LNCAP (cell line): ENCODE data around the gene ZGRF1.

Experiments
- CTCF ChIP-seq: fragments of 450-650 bp; IDR thresholded peaks from 2 replicates; pipeline ENCODE4 v1.5.1; 2017; ENCODE audit warnings: mild to moderate bottlenecking

The ZGRF1 gene

GRCh38 chr4:112664611-112665010 lies 27.9 kb upstream of the ZGRF1 start:
- TF ChIP-seq CTCF = no peak

- TF ChIP-seq CTCF = no peak
Measured at GRCh38 chr4:112655270-112655669, 18.6 kb upstream of the ZGRF1 start.

- TF ChIP-seq CTCF = no peak
Measured at GRCh38 chr4:112652216-112652615, 15.5 kb upstream of the ZGRF1 start.

GRCh38 chr4:112651641-112652040 lies 14.9 kb upstream of the ZGRF1 start:
- no peak for TF ChIP-seq CTCF

- TF ChIP-seq CTCF = no peak
Measured at GRCh38 chr4:112650332-112650731, 13.6 kb upstream of the ZGRF1 start.

GRCh38 chr4:112649055-112649408 lies 12.3 kb upstream of the ZGRF1 start:
- TF ChIP-seq CTCF = no peak

GRCh38 chr4:112648263-112649054 lies 11.8 kb upstream of the ZGRF1 start:
- no peak for TF ChIP-seq CTCF

GRCh38 chr4:112647785-112648184 lies 11.1 kb upstream of the ZGRF1 start:
- TF ChIP-seq CTCF = no peak
